GM12878 (cell line): ENCODE data around the gene CUEDC1. TPM values are rescaled to one million over a fixed set of nuclear protein-coding genes. Genes with fewer than 3 reads are reported as not detected.

Experiments used
- ATAC-seq: fragments of 200-7000 bp; cut with Tn5 transposase; 3 replicates; pipeline ENCODE4 v1.9.1; 2020; ENCODE audit warnings: mild to moderate bottlenecking, moderate library complexity
- BruUV-seq: library from RNA; stranded (reverse); fragments of 400-500 nt; replicated peaks from 2 replicates; lab custom pipeline; 2021; lab: Mats Ljungman, UMichigan
- CTCF ChIA-PET: fragments of 300-600 bp; sonication (Branson Sonifier 250); formaldehyde crosslinking; extraction: SDS; loops from one replicate; lab custom pipeline; 2021; ENCODE audit warnings: inconsistent platforms; lab: Yijun Ruan, JAX
- POLR2A ChIA-PET: fragments of 350-600 bp; formaldehyde crosslinking; extraction: SDS; loops from one replicate; lab custom pipeline; 2021; ENCODE audit warnings: inconsistent platforms; lab: Charles Lee
- RAD21 ChIA-PET: fragments of 300-600 bp; sonication (Branson Sonifier 250); formaldehyde crosslinking; loops from one replicate; lab custom pipeline; 2023; ENCODE audit warnings: antibody characterized with exemption; ENCODE audit not compliant: unreplicated experiment; lab: Charles Lee
- SMC1A ChIA-PET: fragments of 300-600 bp; sonication (Branson Sonifier 250); formaldehyde crosslinking; loops from one replicate; lab custom pipeline; 2023; ENCODE audit not compliant: unreplicated experiment, uncharacterized antibody; lab: Charles Lee
- DNase-seq: peaks from one replicate; pipeline ENCODE4 v3.0.0-alpha.2; 2011; ENCODE audit warnings: low read depth, low spot score
- FAIRE-seq: peaks from 3 replicates; lab custom pipeline; 2011; peaks lifted over from hg19 to GRCh38; lab: Jason Lieb, UNC
- H2AFZ ChIP-seq: 2 replicates; pipeline ENCODE4 v1.6.0; 2011; ENCODE audit warnings: low read depth, low read length, control low read depth; ENCODE audit not compliant: control insufficient read depth
- H3K27ac ChIP-seq: 2 replicates; pipeline ENCODE4 v1.5.1; 2011; ENCODE audit warnings: control low read depth; ENCODE audit not compliant: control insufficient read depth, insufficient read depth
- H3K27me3 ChIP-seq, 2 experiments: replicated peaks in 1 of 2; 2 replicates each; pipeline versions ENCODE4 v1.6.0 to v1.6.1; 2011; ENCODE audit warnings: low read length in 1 of 2; ENCODE audit not compliant: control insufficient read depth in 2 of 2, insufficient read depth in 2 of 2
- H3K36me3 ChIP-seq, 2 experiments: 2 replicates each; pipeline ENCODE4 v1.5.1; 2011; ENCODE audit warnings: low read length in 1 of 2; ENCODE audit not compliant: control insufficient read depth in 2 of 2, insufficient read depth in 2 of 2
- H3K4me1 ChIP-seq: 2 replicates; pipeline ENCODE4 v1.6.1; 2011; ENCODE audit warnings: mild to moderate bottlenecking, low read length, moderate library complexity, mixed read lengths; ENCODE audit not compliant: control insufficient read depth, insufficient read depth
- H3K4me2 ChIP-seq: 2 replicates; pipeline ENCODE4 v1.6.0; 2011; ENCODE audit warnings: control low read depth; ENCODE audit not compliant: control insufficient read depth, insufficient read depth
- H3K4me3 ChIP-seq: fragments of 200-600 bp; sonication (generic); 2 replicates; pipeline ENCODE4 v1.5.1; 2016
- H3K79me2 ChIP-seq: 2 replicates; pipeline ENCODE4 v1.6.0; 2011; ENCODE audit warnings: low read length; ENCODE audit not compliant: control insufficient read depth, insufficient read depth
- H3K9ac ChIP-seq: 2 replicates; pipeline ENCODE4 v1.8.0; 2011; ENCODE audit warnings: low read length, control low read depth, mixed read lengths; ENCODE audit not compliant: control insufficient read depth, insufficient read depth
- H3K9me3 ChIP-seq: replicated peaks from 3 replicates; pipeline ENCODE4 v1.5.1; 2011; ENCODE audit warnings: mild to moderate bottlenecking, low read length; ENCODE audit not compliant: control insufficient read depth, insufficient read depth
- H4K20me1 ChIP-seq: 2 replicates; pipeline ENCODE4 v1.6.0; 2011; ENCODE audit not compliant: control insufficient read depth, insufficient read depth
- MEF2B ChIP-seq: fragments of 450-650 bp; IDR thresholded peaks from 2 replicates; pipeline ENCODE4 v1.6.1; 2018; ENCODE audit warnings: mild to moderate bottlenecking, moderate library complexity; ENCODE audit not compliant: partially characterized antibody, poor library complexity, severe bottlenecking
- NR2F1 ChIP-seq: fragments of 450-650 bp; conservative IDR thresholded peaks from 2 replicates; pipeline ENCODE4 v1.6.1; 2017; ENCODE audit warnings: mild to moderate bottlenecking
- PAX5 ChIP-seq: IDR thresholded peaks from 2 replicates; pipeline ENCODE4 v1.6.1; 2011; ENCODE audit warnings: low read depth, low read length, borderline replicate concordance
- POLR2A ChIP-seq: IDR thresholded peaks from 2 replicates; pipeline ENCODE4 v1.6.1; 2011; ENCODE audit warnings: low read depth, mild to moderate bottlenecking, low read length
- POLR2AphosphoS2 ChIP-seq: IDR thresholded peaks from 2 replicates; pipeline ENCODE4 v1.6.1; 2011; ENCODE audit warnings: low read depth, mild to moderate bottlenecking, low read length, improper control_type of control experiment, moderate library complexity
- RAD21 ChIP-seq: IDR thresholded peaks from 2 replicates; pipeline ENCODE4 v1.6.1; 2011; ENCODE audit warnings: mild to moderate bottlenecking, low read depth, low read length, moderate library complexity; ENCODE audit not compliant: insufficient read depth
- RAD51 ChIP-seq: fragments of 450-650 bp; IDR thresholded peaks from 2 replicates; pipeline ENCODE4 v1.6.1; 2016; ENCODE audit warnings: moderate library complexity, mild to moderate bottlenecking, inconsistent platforms
- RBBP5 ChIP-seq: fragments of 200-600 bp; sonication (generic); conservative IDR thresholded peaks from 2 replicates; pipeline ENCODE4 v1.6.1; 2016
- RELA ChIP-seq: fragments of 450-650 bp; IDR thresholded peaks from 2 replicates; pipeline ENCODE4 v1.8.0; 2014; ENCODE audit warnings: borderline replicate concordance; ENCODE audit not compliant: partially characterized antibody
- RFX5 ChIP-seq: IDR thresholded peaks from 2 replicates; pipeline ENCODE4 v1.6.1; 2011; ENCODE audit warnings: low read depth, low read length, improper control_type of control experiment
- SPI1 ChIP-seq: IDR thresholded peaks from 2 replicates; pipeline ENCODE4 v1.6.1; 2011; ENCODE audit warnings: low read depth, mild to moderate bottlenecking, low read length, moderate library complexity, borderline replicate concordance; ENCODE audit not compliant: insufficient read depth
- STAT3 ChIP-seq: IDR thresholded peaks from 2 replicates; pipeline ENCODE4 v1.6.1; 2011; ENCODE audit warnings: low read depth, low read length, improper control_type of control experiment
- TCF3 ChIP-seq: IDR thresholded peaks from 2 replicates; pipeline ENCODE4 v1.6.1; 2012; ENCODE audit warnings: low read depth, mild to moderate bottlenecking, low read length, borderline replicate concordance; ENCODE audit not compliant: insufficient read depth
- ZNF24 ChIP-seq: fragments of 450-650 bp; IDR thresholded peaks from 2 replicates; pipeline ENCODE4 v1.6.1; 2017; ENCODE audit warnings: antibody characterized with exemption, mild to moderate bottlenecking
- ZZZ3 ChIP-seq: IDR thresholded peaks from 2 replicates; pipeline ENCODE4 v1.6.1; 2011; ENCODE audit warnings: low read depth; ENCODE audit not compliant: control insufficient read depth, insufficient read length
- WGBS: methylation state at CpG from one replicate; pipeline ENCODE4 v1.1.6; 2016; ENCODE audit warnings: low lambda C conversion rate; ENCODE audit not compliant: insufficient replicate concordance, insufficient coverage; ENCODE audit errors: missing lambda C conversion rate; 5-methylcytosine and 5-hydroxymethylcytosine counted together
- in situ Hi-C: fragments of 300-500 bp; cut with MboI; formaldehyde crosslinking; loops from 9 replicates; pipeline ENCODE4 v1.14.3; 2018; ENCODE audit warnings: mixed read lengths
- intact Hi-C: fragments of 100-400 bp; cut with micrococcal nuclease; formaldehyde crosslinking; loops from one replicate; pipeline ENCODE4 v1.14.2; 2022; ENCODE audit not compliant: unreplicated experiment
- polyA plus RNA-seq, 11 experiments: library from polyadenylated mRNA; depleted of rRNA in 4 of 11; unstranded in 6 of 11; stranded (reverse) in 5 of 11; fragments of >200 nt; fragmentation: Nextera tagmentation in 4 of 11; fragmentation: Illumina TruSeq in 1 of 11; extraction: Ambion mirVana in 4 of 11; extraction: Trizol in 1 of 11; gene quantifications; 1 replicate in 1 of 11; 2 replicates in 10 of 11; pipeline versions ENCODE4 v1.2.1 to v1.2.3, GENCODE V29; 2011 to 2016; ENCODE audit warnings: inconsistent platforms in 2 of 11, missing spikeins in 2 of 11, low read depth in 1 of 11
- total RNA-seq, 4 experiments: library from RNA; depleted of rRNA in 3 of 4; stranded (reverse); fragments of >200 nt in 3 of 4; fragmentation: Illumina TruSeq in 1 of 4; extraction: Trizol in 1 of 4; gene quantifications; 2 replicates each; pipeline versions ENCODE4 v1.2.1 to v1.2.3, GENCODE V29; 2013 to 2021
- TF ChIP-seq, protein P1 (sequence below): fragments of 450-650 bp; IDR thresholded peaks from 2 replicates; pipeline ENCODE4 v1.6.1; 2017; ENCODE audit warnings: low read depth, mild to moderate bottlenecking, moderate library complexity
- TF ChIP-seq, protein P2 (sequence below): fragments of 450-650 bp; IDR thresholded peaks from 2 replicates; pipeline ENCODE4 v1.6.1; 2018; ENCODE audit warnings: mild to moderate bottlenecking, low read depth, moderate library complexity; ENCODE audit not compliant: partially characterized antibody
- TF ChIP-seq, protein P3 (sequence below): IDR thresholded peaks from 2 replicates; pipeline ENCODE4 v1.6.1; 2011; ENCODE audit warnings: mild to moderate bottlenecking, low read depth, low read length, moderate library complexity; ENCODE audit not compliant: insufficient replicate concordance

CUEDC1 gene
- total and polyA plus RNA-seq, 10 of the 15 experiments (the other 5 are each of a cell fraction or from before 2014, with no cell fraction given): 0.24 to 7.4 (median 1.8) TPM

DNA sequence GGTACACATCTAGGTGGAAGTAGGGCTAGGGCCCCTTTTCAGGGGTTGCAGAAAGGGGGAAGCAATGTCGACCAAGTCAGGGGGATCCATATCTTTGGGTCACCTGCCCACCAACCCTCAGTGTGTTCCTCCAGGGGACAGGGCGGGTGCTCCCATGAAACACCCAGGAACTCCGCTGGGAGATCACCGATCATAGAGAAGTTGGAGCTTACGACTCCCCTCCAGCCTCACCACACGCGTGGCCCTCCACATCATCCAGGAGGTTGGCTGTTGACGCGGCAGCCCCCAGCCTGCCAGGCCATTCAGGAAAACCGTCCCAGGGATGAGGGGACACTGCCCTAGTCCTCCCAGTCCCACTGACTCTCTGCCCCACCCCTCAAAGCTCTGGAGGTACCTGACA is 88.1 kb downstream of the CUEDC1 start (continued):
- TF ChIP-seq, protein P1, sequence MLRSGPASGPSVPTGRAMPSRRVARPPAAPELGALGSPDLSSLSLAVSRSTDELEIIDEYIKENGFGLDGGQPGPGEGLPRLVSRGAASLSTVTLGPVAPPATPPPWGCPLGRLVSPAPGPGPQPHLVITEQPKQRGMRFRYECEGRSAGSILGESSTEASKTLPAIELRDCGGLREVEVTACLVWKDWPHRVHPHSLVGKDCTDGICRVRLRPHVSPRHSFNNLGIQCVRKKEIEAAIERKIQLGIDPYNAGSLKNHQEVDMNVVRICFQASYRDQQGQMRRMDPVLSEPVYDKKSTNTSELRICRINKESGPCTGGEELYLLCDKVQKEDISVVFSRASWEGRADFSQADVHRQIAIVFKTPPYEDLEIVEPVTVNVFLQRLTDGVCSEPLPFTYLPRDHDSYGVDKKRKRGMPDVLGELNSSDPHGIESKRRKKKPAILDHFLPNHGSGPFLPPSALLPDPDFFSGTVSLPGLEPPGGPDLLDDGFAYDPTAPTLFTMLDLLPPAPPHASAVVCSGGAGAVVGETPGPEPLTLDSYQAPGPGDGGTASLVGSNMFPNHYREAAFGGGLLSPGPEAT: no peak
- TF ChIP-seq MEF2B (no peak), STAT3 (no peak), TCF3 (no peak), RAD51 (no peak), ZNF24 (no peak)
- TF ChIP-seq, all 136 proteins: peak for 0

DNA sequence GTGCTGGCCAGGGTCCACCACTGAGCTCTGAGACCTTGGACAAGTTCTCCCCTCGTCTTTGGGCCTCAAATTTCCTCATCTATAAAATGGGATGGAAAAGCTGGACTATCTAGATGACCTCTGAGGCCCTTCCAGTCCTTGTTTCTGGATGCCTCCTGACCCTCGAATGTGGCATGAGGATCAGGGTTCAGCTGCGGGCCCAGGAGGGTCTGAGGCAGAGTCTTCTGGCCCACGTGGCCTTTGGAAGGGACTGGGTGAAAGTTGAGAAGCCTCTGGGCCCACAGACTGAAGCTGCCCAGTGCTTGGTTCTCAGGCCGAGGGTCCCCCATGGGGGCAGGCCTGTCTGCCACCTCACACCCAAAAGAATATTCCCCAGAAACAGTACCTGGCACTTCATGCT is 88.5 kb downstream of the CUEDC1 start:
- H3K79me2 ChIP-seq: no peaks in the 10 kb centered on the region
- no peaks in the 10 kb centered on the region; a peak in 1 of 4 replicates for H3K27me3 ChIP-seq
- no peak overlapping the region for H3K9ac ChIP-seq
- H3K36me3 ChIP-seq: no peaks in the 10 kb centered on the region
- 38% methylated on average over 5 of the region's 5 CpGs for WGBS
- ATAC-seq (no peak), DNase-seq (no peak), FAIRE-seq (no peak)
- no peak overlapping the region for H3K27ac ChIP-seq
- SMC1A ChIA-PET: interaction anchor here (0.7 to 1.5 kb wide), 3 partner anchors 12 to 133 kb away, joined by 3 to 6 read pairs (median 3); no protein-coding TSS in a partner anchor
- no peaks in the 10 kb centered on the region for H4K20me1 ChIP-seq
- CTCF ChIA-PET: interaction anchor here (0.9 to 5.9 kb wide), 5 partner anchors 8 to 134 kb away, joined by 3 to 50 read pairs (median 11); no protein-coding TSS in a partner anchor
- no peak overlapping the region for H2AFZ ChIP-seq
- POLR2A ChIA-PET: no interaction called here
- RAD21 ChIA-PET: interaction anchor here (1.1 to 1.8 kb wide), 3 partner anchors 37 to 129 kb away, joined by 3 to 6 read pairs (median 4); no protein-coding TSS in a partner anchor
- intact Hi-C loops: no loop called here
- H3K4me1 ChIP-seq: peaks cover 18% of the 10 kb centered on the region
- H3K9me3 ChIP-seq: no peaks in the 10 kb centered on the region; the same call in 2 of the 3 replicates
- no TSS peak for BruUV-seq
- in situ Hi-C loops: no loop called here
- no peak overlapping the region for H3K4me2 ChIP-seq
- H3K4me3 ChIP-seq: no peak overlapping the region
- TF ChIP-seq RELA: no peak
- no peak for TF ChIP-seq RFX5
- TF ChIP-seq POLR2A: no peak
- TF ChIP-seq, protein P2, sequence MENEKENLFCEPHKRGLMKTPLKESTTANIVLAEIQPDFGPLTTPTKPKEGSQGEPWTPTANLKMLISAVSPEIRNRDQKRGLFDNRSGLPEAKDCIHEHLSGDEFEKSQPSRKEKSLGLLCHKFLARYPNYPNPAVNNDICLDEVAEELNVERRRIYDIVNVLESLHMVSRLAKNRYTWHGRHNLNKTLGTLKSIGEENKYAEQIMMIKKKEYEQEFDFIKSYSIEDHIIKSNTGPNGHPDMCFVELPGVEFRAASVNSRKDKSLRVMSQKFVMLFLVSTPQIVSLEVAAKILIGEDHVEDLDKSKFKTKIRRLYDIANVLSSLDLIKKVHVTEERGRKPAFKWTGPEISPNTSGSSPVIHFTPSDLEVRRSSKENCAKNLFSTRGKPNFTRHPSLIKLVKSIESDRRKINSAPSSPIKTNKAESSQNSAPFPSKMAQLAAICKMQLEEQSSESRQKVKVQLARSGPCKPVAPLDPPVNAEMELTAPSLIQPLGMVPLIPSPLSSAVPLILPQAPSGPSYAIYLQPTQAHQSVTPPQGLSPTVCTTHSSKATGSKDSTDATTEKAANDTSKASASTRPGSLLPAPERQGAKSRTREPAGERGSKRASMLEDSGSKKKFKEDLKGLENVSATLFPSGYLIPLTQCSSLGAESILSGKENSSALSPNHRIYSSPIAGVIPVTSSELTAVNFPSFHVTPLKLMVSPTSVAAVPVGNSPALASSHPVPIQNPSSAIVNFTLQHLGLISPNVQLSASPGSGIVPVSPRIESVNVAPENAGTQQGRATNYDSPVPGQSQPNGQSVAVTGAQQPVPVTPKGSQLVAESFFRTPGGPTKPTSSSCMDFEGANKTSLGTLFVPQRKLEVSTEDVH: no peak
- TF ChIP-seq, protein P3, sequence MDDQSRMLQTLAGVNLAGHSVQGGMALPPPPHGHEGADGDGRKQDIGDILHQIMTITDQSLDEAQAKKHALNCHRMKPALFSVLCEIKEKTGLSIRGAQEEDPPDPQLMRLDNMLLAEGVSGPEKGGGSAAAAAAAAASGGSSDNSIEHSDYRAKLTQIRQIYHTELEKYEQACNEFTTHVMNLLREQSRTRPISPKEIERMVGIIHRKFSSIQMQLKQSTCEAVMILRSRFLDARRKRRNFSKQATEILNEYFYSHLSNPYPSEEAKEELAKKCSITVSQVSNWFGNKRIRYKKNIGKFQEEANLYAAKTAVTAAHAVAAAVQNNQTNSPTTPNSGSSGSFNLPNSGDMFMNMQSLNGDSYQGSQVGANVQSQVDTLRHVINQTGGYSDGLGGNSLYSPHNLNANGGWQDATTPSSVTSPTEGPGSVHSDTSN: no peak
- TF ChIP-seq RAD21: no peak
- no peak for TF ChIP-seq POLR2AphosphoS2
- TF ChIP-seq PAX5: no peak
- no peak for TF ChIP-seq SPI1
- TF ChIP-seq ZZZ3: no peak
- TF ChIP-seq NR2F1: no peak
- no peak for TF ChIP-seq RBBP5
